PC-9 (cell line): ENCODE measurements around the gene CCDC60. TPM values are rescaled to one million over a fixed set of nuclear protein-coding genes. Genes with fewer than 3 reads are reported as not detected.

Experiments used
- BruUV-seq: library from RNA; stranded (reverse); fragments of 400-500 nt; replicated peaks from 2 replicates; lab custom pipeline; 2021; lab: Mats Ljungman, UMichigan
- CTCF ChIA-PET: fragments of 300-600 bp; sonication (Branson Sonifier 250); formaldehyde crosslinking; loops from one replicate; lab custom pipeline; 2022; ENCODE audit warnings: antibody characterized with exemption; lab: Charles Lee
- POLR2A ChIA-PET: fragments of 300-600 bp; sonication (Branson Sonifier 250); formaldehyde crosslinking; loops from one replicate; lab custom pipeline; 2022; ENCODE audit warnings: antibody characterized with exemption; ENCODE audit not compliant: unreplicated experiment; lab: Charles Lee
- DNase-seq, 2 experiments: peaks; one replicate each; pipeline versions ENCODE4 v3.0.0 to v3.0.0-alpha.2; 2015 to 2022; ENCODE audit warnings: mixed read lengths in 1 of 2
- H2AFZ ChIP-seq: fragments of 200-600 bp; sonication (generic); 2 replicates; pipeline ENCODE4 v1.8.1; 2017; ENCODE audit warnings: antibody characterized with exemption
- H3F3A ChIP-seq: fragments of 200-600 bp; sonication (generic); 2 replicates; pipeline ENCODE4 v1.8.1; 2017; ENCODE audit warnings: antibody characterized with exemption, mild to moderate bottlenecking, low read depth; ENCODE audit not compliant: insufficient read depth
- H3K27ac ChIP-seq: fragments of 200-600 bp; sonication (generic); 2 replicates; pipeline ENCODE4 v1.6.1; 2016; ENCODE audit warnings: mixed run types
- H3K27me3 ChIP-seq: fragments of 200-600 bp; sonication (generic); 2 replicates; pipeline ENCODE4 v1.6.1; 2016; ENCODE audit warnings: low read depth, mixed run types; ENCODE audit not compliant: insufficient read depth
- H3K36me3 ChIP-seq: fragments of 200-600 bp; sonication (generic); 2 replicates; pipeline ENCODE4 v1.6.1; 2016; ENCODE audit warnings: low read depth, mixed run types
- H3K4me1 ChIP-seq: fragments of 200-600 bp; sonication (generic); replicated peaks from 2 replicates; pipeline ENCODE4 v1.6.1; 2016; ENCODE audit warnings: mixed run types; ENCODE audit not compliant: insufficient read depth
- H3K4me2 ChIP-seq: fragments of 200-600 bp; sonication (generic); 2 replicates; pipeline ENCODE4 v1.6.1; 2017; ENCODE audit warnings: mixed run types
- H3K4me3 ChIP-seq: fragments of 200-600 bp; sonication (generic); 2 replicates; pipeline ENCODE4 v1.6.1; 2016; ENCODE audit warnings: mixed run types
- H3K79me2 ChIP-seq: fragments of 200-600 bp; sonication (generic); 2 replicates; pipeline ENCODE4 v1.6.1; 2017; ENCODE audit warnings: low read depth, mixed run types
- H3K9me2 ChIP-seq: fragments of 200-600 bp; sonication (generic); 2 replicates; pipeline ENCODE4 v1.8.1; 2017; ENCODE audit warnings: mild to moderate bottlenecking; ENCODE audit not compliant: insufficient read depth
- H3K9me3 ChIP-seq: fragments of 200-600 bp; sonication (generic); 2 replicates; pipeline ENCODE4 v1.8.1; 2016; ENCODE audit warnings: low read depth; ENCODE audit not compliant: insufficient read depth
- H4K20me1 ChIP-seq: fragments of 200-600 bp; sonication (generic); 2 replicates; pipeline ENCODE4 v1.8.1; 2017; ENCODE audit not compliant: insufficient read depth
- EZH2 ChIP-seq: fragments of 200-600 bp; sonication (generic); IDR thresholded peaks from 2 replicates; pipeline ENCODE4 v1.8.0; 2017; ENCODE audit warnings: antibody characterized with exemption, low read depth
- intact Hi-C: fragments of 100-400 bp; cut with micrococcal nuclease; formaldehyde crosslinking; loops from one replicate; pipeline ENCODE4 v1.10.0; 2022; ENCODE audit not compliant: unreplicated experiment
- total RNA-seq: library from RNA; stranded (reverse); gene quantifications from 2 replicates; pipeline ENCODE4 v1.2.3, GENCODE V29; 2021
- TF ChIP-seq, protein P1 (sequence below): fragments of 200-600 bp; sonication (generic); conservative IDR thresholded peaks from 2 replicates; pipeline ENCODE4 v1.6.1; 2017; ENCODE audit warnings: mixed run types, antibody characterized with exemption, mild to moderate bottlenecking, moderate library complexity

Gene CCDC60
- total RNA-seq, 1 experiment from 2014 or later, result not detected

DNA sequence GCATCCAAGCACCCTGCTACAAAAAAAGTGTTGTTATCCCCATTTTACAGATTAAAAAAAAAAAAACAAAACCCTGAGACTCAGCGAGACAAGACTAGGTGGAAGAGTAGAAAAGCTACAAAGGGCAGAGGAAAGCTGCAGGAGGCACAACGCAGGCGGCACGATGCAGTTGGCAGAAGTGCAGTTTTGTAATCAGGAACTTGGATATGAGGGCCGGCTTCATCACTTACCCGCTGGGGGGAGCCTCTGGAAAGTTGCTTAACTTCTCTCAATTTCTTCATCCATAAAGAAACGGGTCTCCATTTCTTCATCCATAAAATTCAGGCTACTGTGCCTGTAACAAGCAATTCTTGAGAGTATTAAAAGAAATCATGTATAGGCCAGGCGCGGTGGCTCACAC is 33.1 kb upstream of the CCDC60 start:
- Histone ChIP-seq H3K79me2 (no peaks in the 10 kb centered on the region), H3K27ac (no peak overlapping the region), H3K27me3 (peaks cover 22% of the 10 kb centered on the region; the same call in 1 of the 2 replicates), H2AFZ (no peak overlapping the region), H3K4me3 (no peak overlapping the region), H4K20me1 (no peaks in the 10 kb centered on the region), H3K4me1 (no peaks in the 10 kb centered on the region), H3K9me2 (no peaks in the 10 kb centered on the region), H3F3A (no peaks in the 10 kb centered on the region), H3K36me3 (no peaks in the 10 kb centered on the region), H3K4me2 (no peak overlapping the region), H3K9me3 (no peaks in the 10 kb centered on the region)
- TF ChIP-seq, protein P1, sequence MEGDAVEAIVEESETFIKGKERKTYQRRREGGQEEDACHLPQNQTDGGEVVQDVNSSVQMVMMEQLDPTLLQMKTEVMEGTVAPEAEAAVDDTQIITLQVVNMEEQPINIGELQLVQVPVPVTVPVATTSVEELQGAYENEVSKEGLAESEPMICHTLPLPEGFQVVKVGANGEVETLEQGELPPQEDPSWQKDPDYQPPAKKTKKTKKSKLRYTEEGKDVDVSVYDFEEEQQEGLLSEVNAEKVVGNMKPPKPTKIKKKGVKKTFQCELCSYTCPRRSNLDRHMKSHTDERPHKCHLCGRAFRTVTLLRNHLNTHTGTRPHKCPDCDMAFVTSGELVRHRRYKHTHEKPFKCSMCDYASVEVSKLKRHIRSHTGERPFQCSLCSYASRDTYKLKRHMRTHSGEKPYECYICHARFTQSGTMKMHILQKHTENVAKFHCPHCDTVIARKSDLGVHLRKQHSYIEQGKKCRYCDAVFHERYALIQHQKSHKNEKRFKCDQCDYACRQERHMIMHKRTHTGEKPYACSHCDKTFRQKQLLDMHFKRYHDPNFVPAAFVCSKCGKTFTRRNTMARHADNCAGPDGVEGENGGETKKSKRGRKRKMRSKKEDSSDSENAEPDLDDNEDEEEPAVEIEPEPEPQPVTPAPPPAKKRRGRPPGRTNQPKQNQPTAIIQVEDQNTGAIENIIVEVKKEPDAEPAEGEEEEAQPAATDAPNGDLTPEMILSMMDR, result no peak
- no peak for TF ChIP-seq EZH2
- BruUV-seq, result no TSS peak
- ChIA-PET CTCF (no interaction called here), POLR2A (no interaction called here)
- intact Hi-C loops, result no loop called here
- DNase-seq, result no peak

DNA sequence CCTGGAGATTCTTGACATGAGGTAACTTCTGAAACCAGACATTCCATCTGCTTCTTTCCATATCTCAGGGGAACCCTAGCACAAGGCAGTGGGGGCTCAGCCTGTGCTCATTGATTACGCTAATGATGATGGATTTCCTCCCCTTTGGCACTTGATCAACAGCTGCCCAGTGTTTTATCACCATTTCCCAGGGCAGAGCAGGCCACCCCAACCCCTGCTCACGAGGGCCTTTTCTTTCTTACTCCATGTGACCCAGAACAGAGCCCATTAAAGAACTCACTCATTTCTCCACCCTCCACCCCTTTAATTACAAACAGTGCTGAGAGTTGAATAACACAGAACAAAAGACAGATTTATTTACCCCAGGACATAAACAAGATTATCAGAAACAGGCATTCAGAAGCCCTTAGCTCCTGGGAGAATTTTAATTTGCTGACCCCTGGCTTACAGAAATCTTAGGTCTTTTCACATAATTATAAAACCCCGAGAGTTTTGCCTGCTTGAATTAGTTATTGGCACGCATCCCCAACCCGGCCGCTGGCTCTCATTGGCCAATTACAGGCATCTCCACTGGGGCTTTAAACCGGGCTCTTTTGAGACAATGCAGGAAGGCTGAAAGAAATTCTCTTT is 32.0 kb upstream of the CCDC60 start:
- Histone ChIP-seq H2AFZ (no peak overlapping the region), H3K27me3 (peaks cover 15% of the 10 kb centered on the region; the same call in 1 of the 2 replicates), H3K9me2 (no peaks in the 10 kb centered on the region), H3K27ac (no peak overlapping the region), H3K79me2 (no peaks in the 10 kb centered on the region), H3K4me2 (no peak overlapping the region), H3K9me3 (no peaks in the 10 kb centered on the region), H3K36me3 (no peaks in the 10 kb centered on the region), H3F3A (no peaks in the 10 kb centered on the region), H3K4me3 (no peak overlapping the region), H3K4me1 (no peaks in the 10 kb centered on the region), H4K20me1 (no peaks in the 10 kb centered on the region)
- ChIA-PET CTCF (no interaction called here), POLR2A (no interaction called here)
- DNase-seq, result no peak
- BruUV-seq, result no TSS peak
- intact Hi-C loops, result no loop called here
- TF ChIP-seq, protein P1, result no peak

DNA sequence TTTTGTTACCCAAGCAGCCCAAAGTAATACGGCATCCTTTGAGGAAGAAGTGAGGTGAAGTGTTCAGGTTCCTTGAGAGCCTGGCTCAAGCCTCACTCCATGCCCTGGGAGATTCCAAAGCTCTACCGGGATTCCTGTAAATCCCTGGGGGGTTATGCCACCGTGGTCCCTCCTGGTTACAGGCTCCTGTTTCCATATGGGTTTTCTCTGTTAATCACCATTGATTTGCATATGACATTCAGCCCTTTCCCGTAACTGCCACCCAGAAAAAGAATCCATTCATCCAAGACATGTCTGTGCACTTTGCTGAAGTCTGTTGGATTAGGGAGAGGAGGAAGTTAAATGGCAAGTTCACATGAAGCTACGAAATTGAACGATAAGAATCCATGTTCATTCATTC is 27.9 kb upstream of the CCDC60 start:
- Histone ChIP-seq H3K9me2 (no peaks in the 10 kb centered on the region), H3K4me2 (no peak overlapping the region), H3F3A (no peaks in the 10 kb centered on the region), H3K4me1 (no peaks in the 10 kb centered on the region), H4K20me1 (no peaks in the 10 kb centered on the region), H3K9me3 (no peaks in the 10 kb centered on the region), H3K27ac (no peak overlapping the region), H3K27me3 (peaks cover 27% of the 10 kb centered on the region; the same call in 1 of the 2 replicates), H2AFZ (no peak overlapping the region), H3K79me2 (no peaks in the 10 kb centered on the region), H3K4me3 (no peak overlapping the region), H3K36me3 (no peaks in the 10 kb centered on the region)
- TF ChIP-seq, protein P1, result no peak
- TF ChIP-seq EZH2, result no peak
- ChIA-PET CTCF (no interaction called here), POLR2A (no interaction called here)
- intact Hi-C loops, result no loop called here
- no TSS peak for BruUV-seq
- DNase-seq, result no peak
